Effector memory CD4-positive, alpha-beta T cell (primary cell): Measurements from ENCODE around the gene SYTL3.
A peak's percentile ranks its signal among the peaks of the same experiment; 100 is the strongest.
"Not testable (repeated sequence)": the region's sequence is repeated elsewhere in the genome, so short reads cannot be mapped to it uniquely, and the experiment has no call there.

ENCODE experiments used
- DNase-seq, 3 donors: peaks; one replicate each; pipeline ENCODE4 v3.0.0-alpha.2; 2020
- H3K27ac ChIP-seq: 2 replicates; pipeline ENCODE4 v1.7.0; 2013; ENCODE audit warnings: mild to moderate bottlenecking, low read length, moderate library complexity; ENCODE audit not compliant: insufficient read depth, poor library complexity, severe bottlenecking
- H3K27me3 ChIP-seq: replicated peaks from 2 replicates; pipeline ENCODE4 v1.7.0; 2013; ENCODE audit warnings: mild to moderate bottlenecking, low read length; ENCODE audit not compliant: insufficient read depth, control insufficient read depth, poor library complexity, severe bottlenecking
- H3K36me3 ChIP-seq: 2 replicates; pipeline ENCODE4 v1.7.0; 2013; ENCODE audit warnings: mild to moderate bottlenecking, low read length, moderate library complexity; ENCODE audit not compliant: control insufficient read depth, insufficient read depth
- H3K4me1 ChIP-seq: 2 replicates; pipeline ENCODE4 v1.7.0; 2013; ENCODE audit warnings: low read length, mild to moderate bottlenecking; ENCODE audit not compliant: control insufficient read depth, insufficient read depth, poor library complexity, severe bottlenecking
- H3K4me3 ChIP-seq: 2 replicates; pipeline ENCODE4 v1.7.0; 2013; ENCODE audit warnings: low read length, low read depth, mild to moderate bottlenecking; ENCODE audit not compliant: insufficient read depth, poor library complexity, severe bottlenecking
- H3K9me3 ChIP-seq: 2 replicates; pipeline ENCODE4 v1.7.0; 2013; ENCODE audit warnings: mild to moderate bottlenecking, low read length, moderate library complexity; ENCODE audit not compliant: control insufficient read depth

SYTL3 gene

GRCh38 chr6:158787395-158787794 is 137.5 kb downstream of the SYTL3 start:
- Histone ChIP-seq H3K4me3 (no peak overlapping the region), H3K27me3 (no peaks in the 10 kb centered on the region), H3K9me3 (no peaks in the 10 kb centered on the region), H3K4me1 (peaks cover 22% of the 10 kb centered on the region), H3K36me3 (peaks cover 66% of the 10 kb centered on the region), H3K27ac (no peak overlapping the region)
- no peak for DNase-seq

GRCh38 chr6:158789115-158789917 is 139.5 kb downstream of the SYTL3 start:
- DNase-seq, result peak in 2 of 3 donors; percentile 44 to 49
- Histone ChIP-seq H3K27ac (peak overlapping the region; percentile 52), H3K4me1 (peaks cover 25% of the 10 kb centered on the region), H3K4me3 (peak overlapping the region; percentile 14), H3K36me3 (peaks cover 47% of the 10 kb centered on the region), H3K27me3 (no peaks in the 10 kb centered on the region), H3K9me3 (no peaks in the 10 kb centered on the region)

- H3K9me3 ChIP-seq, result no peaks in the 10 kb centered on the region
- no peaks in the 10 kb centered on the region for H3K27me3 ChIP-seq
- no peak overlapping the region for H3K4me3 ChIP-seq
- peaks cover 36% of the 10 kb centered on the region for H3K4me1 ChIP-seq
- no peak overlapping the region for H3K27ac ChIP-seq
- peaks cover 27% of the 10 kb centered on the region for H3K36me3 ChIP-seq
- DNase-seq, result no peak
Observed at GRCh38 chr6:158791274-158791855, 141.5 kb downstream of the SYTL3 start.

DNA sequence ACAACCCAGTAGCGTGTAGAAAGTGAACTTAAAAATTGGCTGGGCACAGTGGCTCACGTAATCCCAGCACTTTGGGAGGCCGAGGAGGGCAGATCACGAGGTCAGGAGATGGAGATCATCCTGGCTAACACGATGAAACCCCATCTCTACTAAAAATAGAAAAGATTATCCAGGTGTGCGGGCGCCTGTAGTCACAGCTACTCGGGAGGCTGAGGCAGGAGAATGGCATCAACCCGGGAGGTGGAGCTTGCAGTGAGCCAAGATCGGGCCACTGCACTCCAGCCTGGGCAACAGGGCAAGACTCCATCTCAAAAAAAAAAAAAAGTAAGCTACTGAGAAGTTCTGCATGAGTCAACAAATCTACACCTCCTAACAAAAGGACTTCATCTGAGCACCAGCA is 142.7 kb downstream of the SYTL3 start:
- peaks cover 16% of the 10 kb centered on the region for H3K36me3 ChIP-seq
- not testable (repeated sequence) for DNase-seq, H3K27me3 ChIP-seq, H3K4me3 ChIP-seq, H3K9me3 ChIP-seq
- peak overlapping the region; percentile 12 for H3K27ac ChIP-seq
- peaks cover 36% of the 10 kb centered on the region for H3K4me1 ChIP-seq

DNA sequence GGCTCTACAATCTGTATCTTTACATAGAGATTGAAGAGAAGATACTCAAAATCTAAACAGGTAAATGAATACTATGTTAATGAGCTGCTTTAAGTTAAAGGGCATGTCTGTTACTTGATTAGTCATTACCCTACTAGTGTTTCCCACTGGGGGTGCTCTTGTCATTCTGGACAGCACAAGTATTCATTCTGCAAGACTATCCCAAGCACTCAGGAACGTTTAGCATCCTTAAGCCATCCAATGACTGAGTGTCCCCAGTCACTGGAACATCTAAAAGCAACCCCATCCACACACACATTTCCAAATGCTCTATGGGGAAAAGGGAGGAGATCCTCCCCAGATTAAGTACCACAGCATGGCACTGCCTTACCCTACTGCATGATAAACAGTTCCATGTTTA is 143.6 kb downstream of the SYTL3 start:
- Histone ChIP-seq H3K36me3 (peaks cover 7% of the 10 kb centered on the region), H3K4me3 (no peak overlapping the region), H3K27ac (no peak overlapping the region), H3K4me1 (peaks cover 40% of the 10 kb centered on the region), H3K9me3 (no peaks in the 10 kb centered on the region), H3K27me3 (no peaks in the 10 kb centered on the region)
- no peak for DNase-seq

DNA sequence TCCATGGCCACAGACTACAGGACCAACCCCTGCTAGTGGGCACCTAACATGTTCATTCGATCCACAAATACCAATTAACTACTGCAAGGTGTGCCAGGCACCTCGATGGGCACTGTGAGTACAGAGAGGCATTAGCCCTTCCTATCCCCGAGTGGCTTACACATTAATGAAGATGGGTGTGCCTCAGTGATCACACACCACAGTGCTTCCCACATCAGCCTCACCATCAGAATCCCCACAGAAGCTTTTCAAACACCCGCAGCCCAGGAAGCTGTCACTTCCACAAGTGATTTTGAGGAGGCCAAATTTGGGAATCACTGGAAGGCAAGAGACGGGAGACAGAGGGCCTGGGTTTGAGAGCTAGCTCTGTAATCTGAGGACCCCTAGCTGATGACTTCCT is 145.7 kb downstream of the SYTL3 start:
- H3K36me3 ChIP-seq, result no peaks in the 10 kb centered on the region
- peak overlapping the region; percentile 13 for H3K27ac ChIP-seq
- no peak overlapping the region for H3K4me3 ChIP-seq
- H3K9me3 ChIP-seq, result no peaks in the 10 kb centered on the region
- no peaks in the 10 kb centered on the region for H3K27me3 ChIP-seq
- peaks cover 49% of the 10 kb centered on the region for H3K4me1 ChIP-seq
- no peak for DNase-seq

GRCh38 chr6:158796353-158796752 is 146.5 kb downstream of the SYTL3 start:
- H3K27ac ChIP-seq, result no peak overlapping the region
- H3K9me3 ChIP-seq, result no peaks in the 10 kb centered on the region
- H3K36me3 ChIP-seq, result no peaks in the 10 kb centered on the region
- H3K4me3 ChIP-seq, result no peak overlapping the region
- DNase-seq, result no peak
- no peaks in the 10 kb centered on the region for H3K27me3 ChIP-seq
- H3K4me1 ChIP-seq, result peaks cover 49% of the 10 kb centered on the region

DNA sequence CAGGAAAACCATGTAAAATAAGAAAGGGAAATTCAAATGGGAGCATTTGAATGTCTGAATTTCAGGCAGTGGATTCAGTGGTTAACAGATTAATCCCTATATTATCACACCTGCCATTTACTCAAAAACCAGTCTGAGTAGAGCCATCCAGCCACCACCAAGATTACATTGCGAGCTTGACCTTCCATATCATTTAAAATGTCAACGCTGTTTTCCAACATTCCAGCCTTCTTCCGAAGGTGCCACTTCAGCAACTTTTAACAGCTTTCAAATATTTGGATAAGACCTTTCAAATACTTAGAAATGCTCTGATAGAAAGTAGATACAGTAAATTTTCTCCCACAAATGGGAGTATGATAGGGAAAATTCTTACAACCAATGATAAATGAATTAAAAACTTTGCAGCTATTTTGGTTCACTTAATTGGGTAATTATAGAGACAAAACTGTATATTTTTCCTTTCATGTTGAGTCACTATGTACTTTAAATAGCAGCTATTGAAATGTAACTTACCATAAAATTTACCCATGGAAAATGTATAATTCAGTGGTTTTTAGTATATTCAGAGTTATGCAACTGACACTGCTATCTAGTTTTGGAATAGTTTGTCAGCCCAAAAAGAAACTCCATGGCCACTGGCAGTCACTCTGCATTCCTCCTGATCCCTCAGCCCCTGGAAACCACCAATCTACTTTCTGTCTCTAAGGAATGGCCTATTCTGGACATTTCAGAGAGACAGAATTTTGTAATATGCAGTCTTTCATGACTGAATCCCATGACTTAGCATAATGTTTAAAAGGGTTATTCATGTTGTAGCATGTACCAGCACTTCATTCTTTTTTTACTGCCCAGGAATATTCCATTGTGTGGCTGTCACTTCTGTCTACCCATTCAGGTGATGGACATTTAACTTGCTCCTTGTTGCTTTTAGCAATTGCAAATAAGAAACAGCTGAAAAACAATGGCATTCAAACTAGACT is 147.8 kb downstream of the SYTL3 start:
- Histone ChIP-seq H3K36me3 (peaks cover 6% of the 10 kb centered on the region), H3K4me3 (no peak overlapping the region), H3K27me3 (no peaks in the 10 kb centered on the region), H3K9me3 (no peaks in the 10 kb centered on the region), H3K27ac (no peak overlapping the region), H3K4me1 (peaks cover 60% of the 10 kb centered on the region)
- DNase-seq, result no peak

GRCh38 chr6:158798311-158798710 is 148.5 kb downstream of the SYTL3 start:
- Histone ChIP-seq H3K9me3 (no peaks in the 10 kb centered on the region), H3K4me3 (no peak overlapping the region), H3K27ac (no peak overlapping the region), H3K4me1 (peaks cover 63% of the 10 kb centered on the region), H3K36me3 (peaks cover 6% of the 10 kb centered on the region), H3K27me3 (no peaks in the 10 kb centered on the region)
- no peak for DNase-seq
